ENCODE results near the gene EYS.
"Not testable (repeated sequence)": the region's sequence is repeated elsewhere in the genome, so short reads cannot be mapped to it uniquely, and the experiment has no call there.

EYS gene

GRCh38 chr6:63888416-63888815 lies 1818.6 kb downstream of the EYS start:
- no peak overlapping the region for H3K9ac ChIP-seq
- H3K9me3 ChIP-seq (ENCODE audit: control insufficient read depth, low read length) = peaks cover 5% of the 10 kb centered on the region
- no peak overlapping the region for H2AFZ ChIP-seq
- no peak for TF ChIP-seq CTCF (IDR thresholded peaks at IDR 0.05)
- no peaks in the 10 kb centered on the region for H3K4me1 ChIP-seq
- H3K79me2 ChIP-seq = no peaks in the 10 kb centered on the region
- no peak overlapping the region for H3K4me2 ChIP-seq (ENCODE audit: low read length)
- H3K36me3 ChIP-seq (ENCODE audit: control insufficient read depth, insufficient read depth, low read length) = no peaks in the 10 kb centered on the region
- no peak overlapping the region for H3K4me3 ChIP-seq (ENCODE audit: low read depth, low read length)
- H3K27me3 ChIP-seq (ENCODE audit: control insufficient read depth, insufficient read depth, low read length) = no peaks in the 10 kb centered on the region
- no peak overlapping the region for H3K27ac ChIP-seq

GRCh38 chr6:63887804-63888203 lies 1819.2 kb downstream of the EYS start:
- not testable (repeated sequence) for H3K4me3 ChIP-seq (ENCODE audit: low read depth, low read length); H3K79me2 ChIP-seq; H3K4me1 ChIP-seq; H3K4me2 ChIP-seq (ENCODE audit: low read length); H3K9me3 ChIP-seq (ENCODE audit: control insufficient read depth, low read length); H3K9ac ChIP-seq; H3K27ac ChIP-seq; H3K27me3 ChIP-seq (ENCODE audit: control insufficient read depth, insufficient read depth, low read length); H3K36me3 ChIP-seq (ENCODE audit: control insufficient read depth, insufficient read depth, low read length); H2AFZ ChIP-seq

GRCh38 chr6:63887002-63887751 lies 1819.8 kb downstream of the EYS start:
- H3K79me2 ChIP-seq = no peaks in the 10 kb centered on the region
- H3K4me1 ChIP-seq = no peaks in the 10 kb centered on the region
- no peak for TF ChIP-seq CTCF (IDR thresholded peaks at IDR 0.05)

GRCh38 chr6:63886341-63886740 lies 1820.7 kb downstream of the EYS start:
- Histone ChIP-seq H3K27me3 (ENCODE audit: control insufficient read depth, insufficient read depth, low read length) (no peaks in the 10 kb centered on the region), H3K27ac (no peak overlapping the region), H2AFZ (no peak overlapping the region), H3K4me1 (no peaks in the 10 kb centered on the region), H3K4me3 (ENCODE audit: low read depth, low read length) (no peak overlapping the region), H3K9me3 (ENCODE audit: control insufficient read depth, low read length) (peaks cover 5% of the 10 kb centered on the region), H3K79me2 (no peaks in the 10 kb centered on the region), H3K36me3 (ENCODE audit: control insufficient read depth, insufficient read depth, low read length) (no peaks in the 10 kb centered on the region), H3K9ac (no peak overlapping the region), H3K4me2 (ENCODE audit: low read length) (no peak overlapping the region)
- TF ChIP-seq CTCF (IDR thresholded peaks at IDR 0.05) = no peak

More at GRCh38 chr6:63887002-63887751, 1819.8 kb downstream of the EYS start:
- Histone ChIP-seq H3K9ac (no peak overlapping the region), H3K27me3 (ENCODE audit: control insufficient read depth, insufficient read depth, low read length) (no peaks in the 10 kb centered on the region), H2AFZ (no peak overlapping the region), H3K4me3 (ENCODE audit: low read depth, low read length) (no peak overlapping the region), H3K9me3 (ENCODE audit: control insufficient read depth, low read length) (peaks cover 5% of the 10 kb centered on the region), H3K4me2 (ENCODE audit: low read length) (no peak overlapping the region), H3K27ac (no peak overlapping the region), H3K36me3 (ENCODE audit: control insufficient read depth, insufficient read depth, low read length) (no peaks in the 10 kb centered on the region)

- no peak for TF ChIP-seq CTCF (IDR thresholded peaks at IDR 0.05)
- Histone ChIP-seq H3K27ac (no peak overlapping the region), H3K4me1 (no peaks in the 10 kb centered on the region), H3K27me3 (ENCODE audit: control insufficient read depth, insufficient read depth, low read length) (no peaks in the 10 kb centered on the region), H3K79me2 (no peaks in the 10 kb centered on the region), H3K4me3 (ENCODE audit: low read depth, low read length) (no peak overlapping the region), H3K9me3 (ENCODE audit: control insufficient read depth, low read length) (peaks cover 5% of the 10 kb centered on the region), H3K9ac (no peak overlapping the region), H2AFZ (no peak overlapping the region), H3K4me2 (ENCODE audit: low read length) (no peak overlapping the region), H3K36me3 (ENCODE audit: control insufficient read depth, insufficient read depth, low read length) (no peaks in the 10 kb centered on the region)
These were observed 1823.4 kb downstream of the EYS start for GRCh38 chr6:63883597-63883996.

Measured in parathyroid adenoma (tissue), 2 donors.